A549 (cell line): ENCODE results near the gene ANGEL2. TPM values are rescaled to one million over a fixed set of nuclear protein-coding genes. Genes with fewer than 3 reads are reported as not detected.

Source experiments
- ATAC-seq, 2 experiments: fragments of 200-7000 bp in 1 of 2; fragments of >200 bp in 1 of 2; cut with Nextera tagmentation in 1 of 2; cut with Tn5 transposase in 1 of 2; 3 replicates each; pipeline versions ENCODE4 v1.8.0 to v1.9.1; 2018 to 2020; ENCODE audit warnings: mild to moderate bottlenecking in 1 of 2, moderate library complexity in 1 of 2
- CTCF ChIA-PET: fragments of 300-600 bp; sonication (Branson Sonifier 250); formaldehyde crosslinking; extraction: SDS; loops from one replicate; lab custom pipeline; 2021; ENCODE audit warnings: antibody characterized with exemption, inconsistent platforms; lab: Yijun Ruan, JAX
- POLR2A ChIA-PET: fragments of 350-600 bp; formaldehyde crosslinking; extraction: SDS; loops from one replicate; lab custom pipeline; 2021; ENCODE audit warnings: antibody characterized with exemption, inconsistent platforms; lab: Yijun Ruan, JAX
- DNase-seq, 2 experiments: peaks; one replicate each; pipeline versions ENCODE4 v3.0.0 to v3.0.0-alpha.2; 2011 to 2016; ENCODE audit warnings: low read depth in 1 of 2, low spot score in 1 of 2
- FAIRE-seq: peaks from 2 replicates; lab custom pipeline; 2011; peaks lifted over from hg19 to GRCh38; lab: Jason Lieb, UNC
- H3K27ac ChIP-seq, 2 experiments: fragments of >200 bp; sonication (Bioruptor Twin); formaldehyde crosslinking; 3 replicates each; pipeline ENCODE4 v1.5.1; 2016 to 2017
- H3K4me1 ChIP-seq: fragments of >200 bp; sonication (Bioruptor Twin); formaldehyde crosslinking; 3 replicates; pipeline ENCODE4 v1.6.1; 2016
- H3K4me2 ChIP-seq: fragments of >200 bp; sonication (Bioruptor Twin); formaldehyde crosslinking; 3 replicates; pipeline ENCODE4 v1.6.1; 2016
- H3K4me3 ChIP-seq: fragments of >200 bp; sonication (Bioruptor Twin); formaldehyde crosslinking; 3 replicates; pipeline ENCODE4 v1.5.1; 2016
- H3K9me3 ChIP-seq: fragments of >200 bp; sonication (Bioruptor Twin); formaldehyde crosslinking; 3 replicates; pipeline ENCODE4 v1.6.1; 2016
- BHLHE40 ChIP-seq: IDR thresholded peaks from 2 replicates; pipeline ENCODE4 v1.6.1; 2012; ENCODE audit warnings: low read depth, low read length, inconsistent platforms
- CEBPB ChIP-seq, 2 experiments: fragments of >200 bp in 1 of 2; sonication (Bioruptor Twin) in 1 of 2; formaldehyde crosslinking in 1 of 2; IDR thresholded peaks; 2 replicates each; pipeline ENCODE4 v1.6.1; 2012 to 2016
- CHD2 ChIP-seq: fragments of 150-350 bp; IDR thresholded peaks from 2 replicates; pipeline ENCODE4 v1.6.1; 2014; ENCODE audit warnings: low read length; ENCODE audit not compliant: partially characterized antibody
- EHF ChIP-seq: fragments of 250-450 bp; sonication (Bioruptor Pico); IDR thresholded peaks from 2 replicates; pipeline ENCODE4 v1.5.0; 2020; ENCODE audit warnings: mild to moderate bottlenecking
- EP300 ChIP-seq, 2 experiments: fragments of >200 bp; sonication (Bioruptor Twin); formaldehyde crosslinking; IDR thresholded peaks; 2 replicates in 1 of 2; 3 replicates in 1 of 2; pipeline ENCODE4 v1.6.1; 2016 to 2017
- FOSB ChIP-seq: fragments of 250-450 bp; sonication (Bioruptor Pico); IDR thresholded peaks from 2 replicates; pipeline ENCODE4 v1.5.0; 2020; ENCODE audit warnings: mild to moderate bottlenecking, moderate library complexity
- FOSL2 ChIP-seq, 2 experiments: fragments of 450-650 bp in 1 of 2; fragments of >200 bp in 1 of 2; sonication (Bioruptor Twin) in 1 of 2; formaldehyde crosslinking; IDR thresholded peaks; 2 replicates each; pipeline versions ENCODE4 v1.5.0 to v1.6.1; 2016 to 2020; ENCODE audit warnings: mild to moderate bottlenecking in 1 of 2, moderate library complexity in 1 of 2
- FOXS1 ChIP-seq: fragments of 250-450 bp; sonication (Bioruptor Pico); IDR thresholded peaks from 2 replicates; pipeline ENCODE4 v1.5.0; 2020; ENCODE audit warnings: mild to moderate bottlenecking, moderate library complexity
- HEYL ChIP-seq: fragments of 250-450 bp; sonication (Bioruptor Pico); IDR thresholded peaks from 2 replicates; pipeline ENCODE4 v1.8.0; 2021; ENCODE audit warnings: mild to moderate bottlenecking, moderate library complexity
- JUN ChIP-seq, 2 experiments: fragments of >200 bp; sonication (Bioruptor Twin); formaldehyde crosslinking; IDR thresholded peaks; 2 replicates in 1 of 2; 3 replicates in 1 of 2; pipeline ENCODE4 v1.6.1; 2016 to 2017
- MAFK ChIP-seq: fragments of 450-650 bp; IDR thresholded peaks from 2 replicates; pipeline ENCODE4 v1.6.1; 2014; ENCODE audit not compliant: partially characterized antibody
- MYC ChIP-seq: IDR thresholded peaks from 2 replicates; pipeline ENCODE4 v1.6.1; 2012; ENCODE audit warnings: mild to moderate bottlenecking, inconsistent platforms, low read length, improper control_type of control experiment, borderline replicate concordance
- NFE2L2 ChIP-seq: fragments of 150-350 bp; conservative IDR thresholded peaks from 2 replicates; pipeline ENCODE4 v1.6.1; 2014; ENCODE audit warnings: low read length
- NR3C1 ChIP-seq: fragments of >200 bp; sonication (Bioruptor Twin); formaldehyde crosslinking; IDR thresholded peaks from 3 replicates; pipeline ENCODE4 v1.6.1; 2017
- PHF8 ChIP-seq: fragments of 200-600 bp; sonication (generic); IDR thresholded peaks from 2 replicates; pipeline ENCODE4 v1.6.1; 2016; ENCODE audit warnings: low read depth, mild to moderate bottlenecking, antibody characterized with exemption, moderate library complexity, borderline replicate concordance
- POLR2AphosphoS2 ChIP-seq: conservative IDR thresholded peaks from 2 replicates; pipeline ENCODE4 v1.6.1; 2012; ENCODE audit warnings: low read length, improper control_type of control experiment, inconsistent platforms
- RARB ChIP-seq: fragments of 250-450 bp; sonication (Bioruptor Pico); IDR thresholded peaks from 2 replicates; pipeline ENCODE4 v1.8.0; 2021; ENCODE audit warnings: mild to moderate bottlenecking, moderate library complexity
- RCOR1 ChIP-seq: fragments of 150-350 bp; IDR thresholded peaks from 2 replicates; pipeline ENCODE4 v1.6.1; 2014; ENCODE audit warnings: antibody characterized with exemption, low read length, low read depth
- RFX5 ChIP-seq: fragments of 450-650 bp; IDR thresholded peaks from 2 replicates; pipeline ENCODE4 v1.7.1; 2014; ENCODE audit warnings: antibody characterized with exemption, mild to moderate bottlenecking, moderate library complexity
- RNF2 ChIP-seq: fragments of 200-600 bp; sonication (generic); IDR thresholded peaks from 2 replicates; pipeline ENCODE4 v1.6.1; 2016; ENCODE audit warnings: low read depth, mild to moderate bottlenecking, antibody characterized with exemption, moderate library complexity, borderline replicate concordance
- SREBF2 ChIP-seq: fragments of 450-650 bp; IDR thresholded peaks from 2 replicates; pipeline ENCODE4 v1.6.1; 2014; ENCODE audit warnings: mild to moderate bottlenecking, moderate library complexity
- TP53 ChIP-seq: fragments of 250-450 bp; sonication (Bioruptor Pico); IDR thresholded peaks from 2 replicates; pipeline ENCODE4 v1.5.0; 2021; ENCODE audit warnings: mild to moderate bottlenecking, moderate library complexity
- ZC3H11A ChIP-seq: fragments of 450-650 bp; IDR thresholded peaks from 2 replicates; pipeline ENCODE4 v1.6.1; 2014; ENCODE audit warnings: antibody characterized with exemption, mild to moderate bottlenecking
- ZNF302 ChIP-seq: fragments of 250-450 bp; sonication (Bioruptor Pico); IDR thresholded peaks from 2 replicates; pipeline ENCODE4 v1.9.0; 2021; ENCODE audit warnings: inconsistent platforms, mild to moderate bottlenecking, moderate library complexity
- ZSCAN20 ChIP-seq: fragments of 250-450 bp; sonication (Bioruptor Pico); IDR thresholded peaks from 2 replicates; pipeline ENCODE4 v1.8.0; 2022; ENCODE audit warnings: mild to moderate bottlenecking, moderate library complexity
- WGBS: methylation state at CpG from one replicate; pipeline ENCODE4 v1.1.6; 2017; ENCODE audit errors: missing lambda C conversion rate; 5-methylcytosine and 5-hydroxymethylcytosine counted together
- polyA plus RNA-seq, 4 experiments: library from polyadenylated mRNA; depleted of rRNA in 3 of 4; stranded (reverse); fragments of >200 nt; fragmentation: RNase III in 1 of 4; extraction: RNeasy Plus Mini Kit Qiagen cat#74134 plus additional on column Dnase treatment in 1 of 4; gene quantifications; 2 replicates in 3 of 4; 3 replicates in 1 of 4; pipeline ENCODE4 v1.2.3, GENCODE V29; 2011 to 2017
- TF ChIP-seq, protein P1 (sequence below): fragments of >200 bp; sonication (Bioruptor Twin); formaldehyde crosslinking; IDR thresholded peaks from 2 replicates; pipeline ENCODE4 v1.6.1; 2016
- TF ChIP-seq, protein P2 (sequence below): fragments of 450-650 bp; IDR thresholded peaks from 2 replicates; pipeline ENCODE4 v1.6.1; 2014; ENCODE audit warnings: antibody characterized with exemption
- TF ChIP-seq, protein P3 (sequence below): fragments of >200 bp; sonication (Bioruptor Twin); formaldehyde crosslinking; IDR thresholded peaks from 3 replicates; pipeline ENCODE4 v1.5.1; 2016

Gene ANGEL2
- polyA plus RNA-seq, 2 of the 4 experiments (the other 2 are of a cell fraction): 20.4 to 38.9 TPM

DNA sequence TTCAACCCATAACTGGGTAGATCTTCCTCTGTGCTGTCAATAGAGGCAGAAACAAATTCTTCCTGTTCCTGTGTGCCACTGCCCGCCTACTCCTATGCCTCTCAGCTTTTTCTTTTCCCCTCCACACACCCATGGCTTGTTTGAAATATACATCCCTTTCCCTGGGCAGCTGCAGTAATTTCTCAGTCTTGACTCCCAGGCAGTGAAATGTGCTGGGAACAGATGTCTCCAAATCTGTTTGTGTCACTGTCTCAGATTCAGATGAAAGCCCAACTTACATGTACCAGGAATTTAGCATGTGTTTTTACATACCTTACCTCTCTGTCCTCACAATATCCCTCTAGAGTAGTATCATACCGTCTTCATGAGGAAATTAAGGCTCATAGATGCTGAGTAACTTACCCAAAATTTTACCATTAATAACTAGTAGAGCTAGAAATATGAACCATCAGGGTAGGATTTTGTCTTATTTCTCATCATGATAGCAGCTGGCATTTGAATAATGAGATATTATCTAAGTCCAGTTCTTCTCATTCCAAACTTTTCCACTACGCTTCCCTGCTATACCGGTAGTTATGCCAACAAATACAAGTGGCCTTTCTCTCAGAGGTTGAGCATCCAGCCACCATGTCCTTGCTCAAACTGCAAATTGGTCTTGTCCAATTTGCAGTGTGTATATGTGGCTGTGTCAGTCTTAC, 70.1 kb downstream of the ANGEL2 start:
- H3K27ac ChIP-seq: no peak overlapping the region
- H3K4me3 ChIP-seq: no peak overlapping the region
- H3K4me2 ChIP-seq: no peak overlapping the region
- no peak for TF ChIP-seq MAFK
- TF ChIP-seq FOSL2 (IDR thresholded peaks at IDR 0.05): no peak
- no peak for TF ChIP-seq FOSL2 (CRISPR knock-in tag; IDR thresholded peaks at IDR 0.05)
- TF ChIP-seq ZNF302: no peak
- TF ChIP-seq, protein P1, sequence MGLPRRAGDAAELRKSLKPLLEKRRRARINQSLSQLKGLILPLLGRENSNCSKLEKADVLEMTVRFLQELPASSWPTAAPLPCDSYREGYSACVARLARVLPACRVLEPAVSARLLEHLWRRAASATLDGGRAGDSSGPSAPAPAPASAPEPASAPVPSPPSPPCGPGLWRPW: no peak
- no peak for TF ChIP-seq TP53 (CRISPR knock-in tag)
- TF ChIP-seq NFE2L2: no peak
- TF ChIP-seq, protein P2, sequence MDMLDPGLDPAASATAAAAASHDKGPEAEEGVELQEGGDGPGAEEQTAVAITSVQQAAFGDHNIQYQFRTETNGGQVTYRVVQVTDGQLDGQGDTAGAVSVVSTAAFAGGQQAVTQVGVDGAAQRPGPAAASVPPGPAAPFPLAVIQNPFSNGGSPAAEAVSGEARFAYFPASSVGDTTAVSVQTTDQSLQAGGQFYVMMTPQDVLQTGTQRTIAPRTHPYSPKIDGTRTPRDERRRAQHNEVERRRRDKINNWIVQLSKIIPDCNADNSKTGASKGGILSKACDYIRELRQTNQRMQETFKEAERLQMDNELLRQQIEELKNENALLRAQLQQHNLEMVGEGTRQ: no peak
- no peak for TF ChIP-seq RARB
- no peak for TF ChIP-seq CEBPB (IDR thresholded peaks at IDR 0.05)
- no peak for TF ChIP-seq ZSCAN20 (CRISPR knock-in tag)
- no peak for TF ChIP-seq PHF8
- no peak for TF ChIP-seq MYC
- no peak for TF ChIP-seq ZC3H11A
- TF ChIP-seq, protein P3, sequence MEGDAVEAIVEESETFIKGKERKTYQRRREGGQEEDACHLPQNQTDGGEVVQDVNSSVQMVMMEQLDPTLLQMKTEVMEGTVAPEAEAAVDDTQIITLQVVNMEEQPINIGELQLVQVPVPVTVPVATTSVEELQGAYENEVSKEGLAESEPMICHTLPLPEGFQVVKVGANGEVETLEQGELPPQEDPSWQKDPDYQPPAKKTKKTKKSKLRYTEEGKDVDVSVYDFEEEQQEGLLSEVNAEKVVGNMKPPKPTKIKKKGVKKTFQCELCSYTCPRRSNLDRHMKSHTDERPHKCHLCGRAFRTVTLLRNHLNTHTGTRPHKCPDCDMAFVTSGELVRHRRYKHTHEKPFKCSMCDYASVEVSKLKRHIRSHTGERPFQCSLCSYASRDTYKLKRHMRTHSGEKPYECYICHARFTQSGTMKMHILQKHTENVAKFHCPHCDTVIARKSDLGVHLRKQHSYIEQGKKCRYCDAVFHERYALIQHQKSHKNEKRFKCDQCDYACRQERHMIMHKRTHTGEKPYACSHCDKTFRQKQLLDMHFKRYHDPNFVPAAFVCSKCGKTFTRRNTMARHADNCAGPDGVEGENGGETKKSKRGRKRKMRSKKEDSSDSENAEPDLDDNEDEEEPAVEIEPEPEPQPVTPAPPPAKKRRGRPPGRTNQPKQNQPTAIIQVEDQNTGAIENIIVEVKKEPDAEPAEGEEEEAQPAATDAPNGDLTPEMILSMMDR: no peak
- TF ChIP-seq RCOR1: no peak
- TF ChIP-seq JUN (IDR thresholded peaks at IDR 0.05): no peak
- TF ChIP-seq BHLHE40: no peak
- TF ChIP-seq NR3C1: no peak
- TF ChIP-seq, all 56 proteins: peak for 0
- ChIA-PET CTCF (interaction anchor here (0.9 kb wide), 1 partner anchor 11 kb away, joined by 3 read pairs; no protein-coding TSS in a partner anchor), POLR2A (no interaction called here)
- Histone ChIP-seq H3K4me1 (no peaks in the 10 kb centered on the region), H3K9me3 (peaks cover 8% of the 10 kb centered on the region; the same call in 2 of the 3 replicates)
- 78% methylated on average over 4 of the region's 4 CpGs for WGBS
- ATAC-seq (no peak), DNase-seq (no peak), FAIRE-seq (no peak)

DNA sequence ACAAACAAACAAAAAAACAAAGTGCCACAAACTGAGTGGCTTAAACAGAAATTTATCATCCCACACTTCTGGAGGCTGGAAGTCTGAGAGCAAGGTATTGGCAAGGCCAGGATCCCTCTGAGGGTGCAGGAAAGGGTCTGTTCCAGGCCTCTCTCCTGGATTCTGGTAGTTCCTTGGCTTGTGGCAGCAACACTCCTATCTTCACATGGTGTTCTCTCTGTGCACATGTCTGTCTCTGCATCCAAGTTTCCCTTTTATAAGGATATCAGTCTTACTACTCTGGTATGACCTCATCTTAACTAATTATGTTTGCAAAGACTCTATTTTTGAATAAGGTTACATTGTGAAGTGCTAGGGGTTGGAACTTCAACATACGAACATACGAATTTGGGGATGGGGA, 70.6 kb downstream of the ANGEL2 start:
- Histone ChIP-seq H3K4me2 (no peak overlapping the region), H3K4me3 (no peak overlapping the region), H3K9me3 (peaks cover 11% of the 10 kb centered on the region; the same call in 2 of the 3 replicates), H3K4me1 (no peaks in the 10 kb centered on the region), H3K27ac (no peak overlapping the region)
- ChIA-PET CTCF (interaction anchor here (1.3 kb wide), 1 partner anchor 22 kb away, joined by 4 read pairs; no protein-coding TSS in a partner anchor), POLR2A (no interaction called here)
- TF ChIP-seq RFX5 (no peak), ZC3H11A (no peak), MAFK (no peak)
- no peak for DNase-seq
- ATAC-seq: no peak
- FAIRE-seq: no peak
- WGBS: 82% methylated on average over 2 of the region's 2 CpGs

DNA sequence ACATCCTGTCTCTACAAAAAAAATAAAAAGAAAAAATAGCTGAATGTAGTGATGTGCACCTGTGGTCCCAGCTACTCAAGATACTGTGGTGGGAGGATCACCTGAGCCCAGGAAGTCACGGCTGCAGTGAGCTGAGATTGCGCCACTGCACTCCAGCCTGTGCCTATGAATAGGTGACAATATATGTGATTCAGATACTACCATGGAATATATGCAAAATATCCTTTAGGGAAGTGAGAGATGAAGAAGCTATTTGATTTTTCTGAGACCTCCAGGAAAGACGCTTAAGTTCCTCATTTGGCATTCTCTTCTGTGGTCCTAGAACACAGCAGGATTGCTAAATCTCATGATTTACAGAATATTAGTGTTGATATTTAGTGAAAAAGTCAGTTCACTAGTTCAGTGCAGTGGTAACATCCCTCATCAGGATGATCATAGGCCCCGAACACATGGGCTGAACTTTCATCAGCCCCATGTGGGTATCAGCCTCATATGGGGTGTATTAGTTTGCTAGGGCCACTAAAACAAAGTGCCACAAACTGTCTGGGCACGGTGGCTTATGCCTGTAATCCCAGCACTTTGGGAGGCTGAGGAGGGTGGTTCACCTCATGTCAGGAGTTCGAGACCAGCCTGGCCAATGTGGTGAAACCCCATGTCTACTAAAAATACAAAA, 71.3 kb downstream of the ANGEL2 start:
- DNase-seq (no peak), ATAC-seq (no peak), FAIRE-seq (no peak)
- Histone ChIP-seq H3K9me3 (peaks cover 15% of the 10 kb centered on the region; the same call in 2 of the 3 replicates), H3K4me1 (no peaks in the 10 kb centered on the region), H3K4me3 (no peak overlapping the region), H3K4me2 (no peak overlapping the region), H3K27ac (no peak overlapping the region)
- WGBS: 75% methylated on average over 6 of the region's 6 CpGs
- TF ChIP-seq NFE2L2: no peak
- TF ChIP-seq HEYL (CRISPR knock-in tag): no peak
- TF ChIP-seq FOXS1 (CRISPR knock-in tag): no peak
- no peak for TF ChIP-seq CEBPB (IDR thresholded peaks at IDR 0.05)
- no peak for TF ChIP-seq SREBF2
- TF ChIP-seq CHD2: no peak
- no peak for TF ChIP-seq EHF
- no peak for TF ChIP-seq FOSB (CRISPR knock-in tag)
- TF ChIP-seq ZC3H11A: no peak
- TF ChIP-seq POLR2AphosphoS2: no peak
- no peak for TF ChIP-seq BHLHE40
- no peak for TF ChIP-seq RNF2
- no peak for TF ChIP-seq EP300 (IDR thresholded peaks at IDR 0.05)
- no peak for TF ChIP-seq ZNF302
- POLR2A ChIA-PET: no interaction called here
- CTCF ChIA-PET: interaction anchor here (1.3 kb wide), 1 partner anchor 23 kb away, joined by 4 read pairs; no protein-coding TSS in a partner anchor
